ENCODE measurements around the gene EID3.
"Not testable (repeated sequence)": the region's sequence is repeated elsewhere in the genome, so short reads cannot be mapped to it uniquely, and the experiment has no call there.

Gene EID3

DNA sequence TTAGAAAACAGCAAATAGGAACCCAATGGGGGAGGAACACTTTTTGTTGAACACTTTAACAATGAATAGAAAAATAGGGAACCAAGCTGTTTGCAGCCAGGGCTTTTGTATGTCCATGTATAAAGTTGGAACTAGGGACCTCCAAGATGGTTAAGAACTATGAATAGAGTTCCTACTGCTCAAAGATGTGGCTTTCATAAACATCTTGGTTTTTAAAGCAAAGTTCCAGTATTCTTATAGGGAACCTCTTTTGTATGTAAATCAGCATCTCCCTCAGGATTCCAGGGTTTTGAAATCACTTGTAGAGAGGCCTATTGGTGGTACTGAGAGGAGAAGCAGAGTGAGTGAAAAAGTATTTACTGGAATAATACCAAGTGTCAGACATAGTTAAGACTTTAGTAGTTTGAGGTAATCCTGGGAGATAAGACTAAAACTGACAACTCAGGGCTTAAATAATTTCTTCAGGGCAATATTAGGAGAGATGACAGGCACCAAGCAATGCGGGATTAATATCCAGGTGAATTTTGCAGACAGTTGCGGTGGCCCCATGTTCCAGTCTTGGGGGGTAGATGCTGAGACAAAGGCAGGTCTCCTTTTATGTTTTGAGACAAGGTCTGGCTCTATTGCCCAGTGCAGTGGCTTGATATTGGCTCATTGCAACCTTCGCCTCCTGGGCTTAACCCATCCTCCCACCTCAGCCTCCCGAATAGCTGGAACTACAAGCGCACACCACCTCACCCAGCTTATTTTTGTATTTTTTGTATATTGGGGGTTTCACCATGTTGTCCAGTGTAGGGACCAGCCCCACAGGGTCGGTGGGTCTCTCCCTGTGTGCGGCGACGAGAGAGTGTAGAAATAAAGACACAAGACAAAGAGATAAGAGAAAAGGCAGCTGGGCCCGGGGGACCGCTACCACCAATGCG is 10.4 kb upstream of the EID3 start:
- no peaks in the 10 kb centered on the region for H3K27me3 ChIP-seq (ENCODE audit: low read length)
- H3K27ac ChIP-seq (ENCODE audit: low read depth, low read length) = no peak overlapping the region
- H3K9me3 ChIP-seq (ENCODE audit: insufficient read depth, low read length) = no peaks in the 10 kb centered on the region
- no peak for TF ChIP-seq EZH2phosphoT487 (conservative IDR thresholded peaks at IDR 0.05; ENCODE audit: low read length)
- TF ChIP-seq CTCF (IDR thresholded peaks at IDR 0.05; ENCODE audit: insufficient read depth, low read length, poor library complexity, severe bottlenecking) = no peak
- H3K4me2 ChIP-seq (ENCODE audit: low read depth, low read length, poor library complexity, severe bottlenecking) = no peak overlapping the region
- H3K9ac ChIP-seq (ENCODE audit: low read length) = no peak overlapping the region
- H3F3A ChIP-seq (ENCODE audit: insufficient read depth) = no peaks in the 10 kb centered on the region
- H4K20me1 ChIP-seq (ENCODE audit: low read depth, low read length) = peaks cover 32% of the 10 kb centered on the region
- H3K9me2 ChIP-seq (replicated peaks; ENCODE audit: insufficient read depth, low read length) = no peaks in the 10 kb centered on the region
- H2AFZ ChIP-seq (ENCODE audit: low read depth, low read length, severe bottlenecking) = no peak overlapping the region
- H3K36me3 ChIP-seq (ENCODE audit: low read length) = peaks cover 21% of the 10 kb centered on the region
- H3K79me2 ChIP-seq (ENCODE audit: insufficient read depth, low read length) = peaks cover 95% of the 10 kb centered on the region
- no peak overlapping the region for H3K4me3 ChIP-seq (ENCODE audit: insufficient read depth, low read length, poor library complexity, severe bottlenecking)

DNA sequence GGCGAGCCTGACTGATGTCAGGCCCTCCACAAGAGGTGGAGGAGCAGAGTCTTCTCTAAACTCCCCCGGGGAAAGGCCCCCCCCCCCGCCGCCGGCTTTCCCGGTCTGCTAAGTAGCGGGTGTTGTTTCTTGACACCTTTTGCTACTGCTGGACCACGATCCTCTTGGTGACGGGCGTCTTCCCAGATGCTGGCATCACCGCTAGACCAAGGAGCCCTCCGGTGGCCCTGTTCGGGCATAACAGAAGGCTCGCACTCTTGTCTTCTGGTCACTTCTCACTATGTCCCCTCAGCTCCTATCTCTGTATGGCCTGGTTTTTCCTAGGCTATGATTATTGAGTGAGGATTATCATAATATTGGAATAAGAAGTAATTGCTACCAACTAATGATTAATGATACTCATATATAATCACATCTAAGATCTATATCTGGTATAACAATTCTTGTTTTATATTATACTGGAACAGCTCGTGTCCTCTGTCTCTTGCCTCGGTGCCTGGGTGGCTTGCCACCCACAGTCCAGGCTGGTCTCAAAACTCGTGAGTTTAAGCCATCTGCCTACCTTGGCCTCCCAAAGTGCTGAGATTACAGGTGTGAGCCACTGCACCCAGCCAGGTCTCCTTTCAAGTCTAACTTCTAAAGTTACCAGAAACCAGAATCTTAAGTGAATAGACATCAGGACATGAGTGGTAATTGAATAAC is 9.2 kb upstream of the EID3 start:
- Histone ChIP-seq H4K20me1 (ENCODE audit: low read depth, low read length) (peaks cover 37% of the 10 kb centered on the region), H3K36me3 (ENCODE audit: low read length) (peaks cover 23% of the 10 kb centered on the region), H3K79me2 (ENCODE audit: insufficient read depth, low read length) (peaks cover 93% of the 10 kb centered on the region)
- H3K27me3 ChIP-seq (ENCODE audit: low read length); H3K27ac ChIP-seq (ENCODE audit: low read depth, low read length); H3K9ac ChIP-seq (ENCODE audit: low read length); H3K4me2 ChIP-seq (ENCODE audit: low read depth, low read length, poor library complexity, severe bottlenecking); H3K9me2 ChIP-seq (replicated peaks; ENCODE audit: insufficient read depth, low read length); H2AFZ ChIP-seq (ENCODE audit: low read depth, low read length, severe bottlenecking); H3K4me3 ChIP-seq (ENCODE audit: insufficient read depth, low read length, poor library complexity, severe bottlenecking); H3F3A ChIP-seq (ENCODE audit: insufficient read depth); H3K9me3 ChIP-seq (ENCODE audit: insufficient read depth, low read length): not testable (repeated sequence)

- no peaks in the 10 kb centered on the region for H3K9me3 ChIP-seq (ENCODE audit: insufficient read depth, low read length)
- no peaks in the 10 kb centered on the region for H3K9me2 ChIP-seq (replicated peaks; ENCODE audit: insufficient read depth, low read length)
- peaks cover 23% of the 10 kb centered on the region for H3K36me3 ChIP-seq (ENCODE audit: low read length)
- H3K4me2 ChIP-seq (ENCODE audit: low read depth, low read length, poor library complexity, severe bottlenecking) = no peak overlapping the region
- no peaks in the 10 kb centered on the region for H3F3A ChIP-seq (ENCODE audit: insufficient read depth)
- H4K20me1 ChIP-seq (ENCODE audit: low read depth, low read length) = peaks cover 37% of the 10 kb centered on the region
- no peak overlapping the region for H3K27ac ChIP-seq (ENCODE audit: low read depth, low read length)
- TF ChIP-seq EZH2phosphoT487 (conservative IDR thresholded peaks at IDR 0.05; ENCODE audit: low read length) (no peak), CTCF (IDR thresholded peaks at IDR 0.05; ENCODE audit: insufficient read depth, low read length, poor library complexity, severe bottlenecking) (no peak)
- no peak overlapping the region for H2AFZ ChIP-seq (ENCODE audit: low read depth, low read length, severe bottlenecking)
- no peaks in the 10 kb centered on the region for H3K27me3 ChIP-seq (ENCODE audit: low read length)
- H3K4me3 ChIP-seq (ENCODE audit: insufficient read depth, low read length, poor library complexity, severe bottlenecking) = no peak overlapping the region
- H3K9ac ChIP-seq (ENCODE audit: low read length) = no peak overlapping the region
- H3K79me2 ChIP-seq (ENCODE audit: insufficient read depth, low read length) = peaks cover 93% of the 10 kb centered on the region
These were observed 8.4 kb upstream of the EID3 start for GRCh38 chr12:104294927-104295668.
